ENCODE results near the gene EED.

The EED gene, protein sequence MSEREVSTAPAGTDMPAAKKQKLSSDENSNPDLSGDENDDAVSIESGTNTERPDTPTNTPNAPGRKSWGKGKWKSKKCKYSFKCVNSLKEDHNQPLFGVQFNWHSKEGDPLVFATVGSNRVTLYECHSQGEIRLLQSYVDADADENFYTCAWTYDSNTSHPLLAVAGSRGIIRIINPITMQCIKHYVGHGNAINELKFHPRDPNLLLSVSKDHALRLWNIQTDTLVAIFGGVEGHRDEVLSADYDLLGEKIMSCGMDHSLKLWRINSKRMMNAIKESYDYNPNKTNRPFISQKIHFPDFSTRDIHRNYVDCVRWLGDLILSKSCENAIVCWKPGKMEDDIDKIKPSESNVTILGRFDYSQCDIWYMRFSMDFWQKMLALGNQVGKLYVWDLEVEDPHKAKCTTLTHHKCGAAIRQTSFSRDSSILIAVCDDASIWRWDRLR

DNA sequence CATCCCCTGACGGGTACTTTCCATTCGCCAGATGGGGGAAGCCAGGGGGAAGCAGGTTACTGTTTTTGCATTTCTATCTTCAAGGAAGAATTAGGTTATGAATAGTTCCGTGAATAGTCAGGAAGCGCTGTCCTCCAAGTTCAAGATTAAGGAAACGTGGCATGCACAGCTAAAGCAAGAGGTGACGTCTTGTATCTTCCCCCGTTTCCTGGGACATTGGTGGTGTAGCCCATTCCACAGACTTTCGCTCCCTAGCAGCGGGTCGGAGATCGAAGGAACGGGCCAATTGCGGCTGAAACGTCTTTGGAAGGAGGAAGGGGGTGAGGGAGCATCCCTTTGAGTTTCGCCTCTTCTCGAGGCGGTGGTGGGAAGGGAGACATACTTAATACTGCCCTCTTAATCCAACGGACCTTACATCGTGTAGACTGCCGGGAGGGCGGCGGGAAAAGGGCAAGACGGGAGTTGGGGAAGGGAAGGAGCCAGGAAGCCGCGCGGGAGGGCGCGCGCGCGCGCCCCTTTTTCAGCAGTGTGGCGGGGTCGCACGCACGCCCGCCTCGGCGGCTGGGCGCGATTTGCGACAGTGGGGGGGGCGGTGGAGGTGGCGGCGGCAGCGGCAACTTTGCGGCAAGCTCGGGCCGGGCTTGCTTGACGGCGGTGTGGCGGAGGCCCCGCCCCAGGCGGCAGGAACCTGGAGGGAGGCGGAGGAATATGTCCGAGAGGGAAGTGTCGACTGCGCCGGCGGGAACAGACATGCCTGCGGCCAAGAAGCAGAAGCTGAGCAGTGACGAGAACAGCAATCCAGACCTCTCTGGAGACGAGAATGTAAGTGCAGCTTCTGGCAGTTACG is at the start of gene EED:
Gene EED, plus strand, starts transcription at position 232 of the 847 bp plus-strand sequence. Its CDS starts 477 bp downstream, at position 709.
- DNase-seq = peak; percentile 92

DNA sequence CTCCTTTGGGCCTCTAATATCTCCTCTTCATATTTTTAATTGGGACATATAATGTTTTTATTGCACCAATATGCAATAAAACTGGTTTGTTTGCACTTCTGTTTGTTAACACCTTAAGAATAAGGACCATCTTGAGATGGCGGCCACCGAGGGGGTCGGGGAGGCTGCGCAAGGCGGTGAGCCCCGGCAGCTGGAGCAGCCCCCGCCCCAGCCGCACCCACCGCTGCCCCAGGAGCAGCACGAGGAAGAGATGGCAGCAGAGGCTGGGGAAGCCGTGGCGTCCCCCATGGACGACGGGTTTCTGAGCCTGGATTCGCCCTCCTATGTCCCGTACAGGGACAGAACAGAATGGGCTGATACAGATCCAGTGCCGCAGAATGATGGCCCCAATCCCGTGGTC is 49.6 kb upstream of the EED start:
- DNase-seq = no peak

DNA sequence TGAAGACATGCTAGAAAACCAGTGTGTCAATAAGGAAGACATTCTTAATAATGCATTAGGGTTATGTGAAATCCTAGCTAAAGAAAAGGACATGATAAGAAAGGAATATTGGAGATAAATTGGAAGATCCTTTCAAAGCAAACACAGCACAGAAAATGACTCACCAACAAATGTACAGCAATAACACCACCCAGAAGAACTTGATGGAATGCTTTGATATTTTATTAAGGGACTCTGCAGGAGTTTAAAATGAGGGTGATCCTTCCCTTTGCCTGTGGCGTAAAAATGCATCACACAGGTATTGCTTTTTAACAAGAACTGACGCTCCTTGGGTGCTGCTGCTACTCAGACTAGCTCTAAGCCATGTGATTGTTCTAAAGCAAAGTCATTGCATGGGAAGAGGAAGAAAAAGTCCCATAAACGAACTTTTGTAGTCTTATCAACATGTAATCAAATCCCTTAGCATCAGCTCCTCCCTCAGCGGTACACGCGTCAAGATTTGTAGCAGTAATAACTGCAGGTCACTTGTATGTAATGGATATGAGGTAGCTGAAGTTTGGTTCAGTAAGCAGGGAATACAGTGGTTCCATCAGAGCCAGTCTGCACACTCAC is 48.4 kb upstream of the EED start:
- no peak for DNase-seq

DNA sequence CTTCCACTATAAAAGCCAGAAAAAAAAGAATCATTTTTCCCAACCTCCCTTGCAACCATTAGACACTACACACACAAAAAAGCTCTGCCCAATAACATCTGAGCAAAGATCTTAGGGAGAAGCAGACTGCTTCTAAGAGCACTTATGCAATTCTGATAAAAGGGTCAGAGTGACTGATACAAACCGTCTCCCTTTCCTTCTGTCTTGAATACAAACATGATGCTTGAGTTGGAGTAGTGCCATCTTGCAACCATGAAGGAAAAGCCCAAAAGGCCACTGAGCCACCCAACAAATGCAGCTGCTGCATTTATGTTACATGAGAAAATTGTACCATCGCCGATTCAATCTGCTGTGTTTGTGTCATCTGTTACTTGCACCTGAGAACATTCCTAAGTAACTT is 47.6 kb upstream of the EED start:
- no peak for DNase-seq

DNA sequence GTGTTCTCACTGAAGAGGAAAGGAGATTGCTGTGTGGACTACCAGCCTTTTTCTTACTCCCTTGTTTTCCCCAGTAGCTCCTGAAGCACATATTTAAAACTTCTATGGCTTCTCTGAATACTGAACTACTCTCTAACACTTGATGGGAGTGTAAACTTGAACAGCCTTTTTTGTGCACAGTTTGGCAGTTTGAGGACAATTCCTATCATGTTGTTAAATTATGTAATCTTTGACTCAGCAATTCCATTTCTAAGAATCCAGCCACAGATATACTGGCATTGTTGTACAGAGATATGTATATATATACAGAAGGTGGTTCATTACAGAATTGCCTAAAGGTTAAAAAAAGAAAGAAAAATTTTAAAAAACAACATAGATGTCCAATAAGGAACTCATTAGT is 47.1 kb upstream of the EED start:
- DNase-seq = no peak

DNA sequence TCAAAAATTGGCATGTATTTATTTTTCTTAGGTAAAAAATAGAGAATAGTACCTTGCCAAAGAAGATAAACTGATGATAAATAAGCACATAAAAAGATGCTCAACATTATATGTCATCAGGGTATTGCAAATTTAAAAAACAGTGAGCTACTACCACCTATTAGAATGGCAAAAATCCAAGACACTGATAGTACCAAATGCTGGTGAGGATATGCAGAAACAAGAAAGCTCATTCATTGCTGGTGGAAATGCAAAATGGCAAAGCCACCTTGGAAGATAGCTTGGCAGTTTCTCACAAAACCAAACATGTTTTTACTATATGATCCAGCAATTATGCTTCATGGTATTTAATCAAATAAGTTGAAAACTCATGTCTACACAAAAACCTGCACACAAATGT is 46.4 kb upstream of the EED start:
- DNase-seq = no peak

DNA sequence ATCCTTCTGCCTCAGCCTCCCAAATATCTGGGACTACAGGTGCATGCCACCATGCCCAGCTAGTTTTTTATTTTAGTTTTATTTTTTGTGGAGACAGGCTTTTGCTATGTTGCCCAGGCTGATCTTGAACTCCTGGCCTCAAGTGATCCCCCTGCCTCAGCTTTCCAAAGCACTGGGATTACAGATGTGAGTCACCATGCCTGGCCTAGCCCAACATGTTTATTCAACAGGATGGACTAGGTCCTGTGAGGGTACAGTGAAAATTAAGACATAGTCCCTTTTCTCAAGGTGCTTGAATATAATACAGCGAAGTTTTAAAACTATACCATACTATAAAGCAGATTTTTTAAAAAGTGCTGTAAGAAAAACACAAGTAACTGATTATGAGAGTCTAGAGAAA is 45.2 kb upstream of the EED start:
- no peak for DNase-seq

DNA sequence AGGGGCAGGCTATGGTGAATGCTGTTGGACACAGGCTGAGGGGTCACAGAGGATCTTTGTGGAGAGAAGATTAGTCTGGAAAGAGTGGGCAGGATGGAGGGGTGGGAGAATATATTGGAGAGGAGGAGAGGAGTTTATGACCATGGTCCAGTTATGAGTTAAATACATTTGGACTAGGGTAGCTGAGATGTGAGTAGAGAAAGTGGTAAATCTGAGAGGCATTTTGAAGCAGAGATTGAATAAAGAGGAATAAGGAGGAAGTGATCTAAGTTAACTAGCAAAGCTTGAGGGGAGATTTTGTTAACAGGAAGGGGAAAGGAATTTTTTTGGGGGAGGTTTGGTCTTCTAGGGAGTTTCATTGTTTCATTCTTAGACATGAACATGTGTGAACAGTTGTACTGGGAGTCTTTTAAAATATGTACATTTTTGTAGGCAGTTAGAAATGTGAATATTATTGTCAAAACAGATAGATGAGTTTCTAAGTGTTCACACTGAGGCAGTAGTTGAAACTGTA is 43.1 kb upstream of the EED start:
- DNase-seq = no peak

DNA sequence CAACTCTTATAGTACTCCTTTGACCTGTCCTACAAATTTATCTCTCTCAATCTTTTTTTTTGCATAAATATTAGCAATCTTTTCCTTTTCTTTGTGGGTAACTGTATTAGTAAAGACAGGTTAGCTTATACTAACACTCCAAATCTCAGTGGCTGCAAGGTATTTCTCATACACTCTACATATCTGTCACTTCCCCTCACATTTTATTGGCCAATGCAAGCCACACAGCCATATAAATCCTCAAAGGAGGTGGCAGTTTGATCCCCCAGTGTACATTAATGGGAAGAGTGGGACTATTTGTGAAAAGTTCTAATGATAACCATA is 42.6 kb upstream of the EED start:
- no peak for DNase-seq

DNA sequence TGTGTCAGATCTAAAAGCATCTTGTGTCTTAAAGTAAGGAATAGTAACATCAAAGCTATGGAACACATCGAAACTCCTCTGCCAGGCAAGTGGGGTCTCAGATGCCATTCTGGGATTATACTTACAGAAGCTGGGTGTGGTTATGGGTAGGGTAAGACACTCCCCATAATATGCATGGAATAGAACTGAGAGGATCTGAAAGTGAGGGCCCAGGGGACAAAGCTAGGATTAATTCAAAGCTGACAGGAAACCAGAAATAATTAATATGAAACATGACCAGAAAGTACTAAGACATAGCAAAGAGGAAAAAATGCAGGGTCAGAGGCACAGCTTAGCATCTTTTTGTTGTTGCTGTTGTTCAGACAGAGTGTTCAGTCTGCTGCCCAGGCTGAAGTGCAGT is 40.2 kb upstream of the EED start:
- no peak for DNase-seq

DNA sequence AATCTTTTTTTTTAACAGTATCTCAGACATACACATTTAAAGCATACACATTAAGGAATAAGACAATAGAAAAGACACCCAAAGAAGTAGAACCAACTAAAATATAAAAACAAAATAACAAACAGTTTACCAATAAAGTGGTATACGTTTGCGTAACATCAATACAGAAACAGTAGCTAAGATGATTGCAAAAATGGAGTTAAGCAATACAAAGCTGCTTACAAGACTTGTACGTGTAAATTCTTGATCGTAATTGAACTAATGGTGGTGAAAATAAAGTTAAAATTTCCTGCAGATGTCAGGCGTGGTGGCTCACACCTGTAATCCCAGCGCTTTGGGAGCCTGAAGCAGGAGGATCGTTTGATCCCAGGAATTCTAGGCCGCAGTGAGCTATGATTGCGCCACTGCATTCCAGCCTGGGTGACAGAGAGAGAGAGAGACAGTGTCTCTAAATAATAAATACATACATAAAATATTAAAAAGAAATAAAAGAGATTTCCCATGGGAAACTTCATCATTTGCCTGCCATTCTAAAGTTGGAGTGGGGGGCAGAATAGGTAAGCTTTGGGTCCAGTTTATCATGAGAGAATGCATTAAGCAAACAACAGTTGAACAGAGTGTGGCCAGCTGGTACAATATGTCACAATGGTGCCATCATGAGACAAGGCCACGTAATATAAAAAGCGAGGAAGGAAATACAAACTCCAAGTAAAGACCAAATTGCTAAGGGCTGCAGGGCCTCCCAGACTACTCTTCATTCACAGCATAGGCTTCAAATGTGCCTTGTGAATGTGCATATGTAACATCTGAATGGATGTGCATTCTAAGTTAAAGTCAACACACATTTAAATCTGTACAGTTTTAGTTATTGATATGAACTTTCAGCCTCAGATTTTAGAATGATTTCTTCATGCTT is 38.9 kb upstream of the EED start:
- DNase-seq = no peak

DNA sequence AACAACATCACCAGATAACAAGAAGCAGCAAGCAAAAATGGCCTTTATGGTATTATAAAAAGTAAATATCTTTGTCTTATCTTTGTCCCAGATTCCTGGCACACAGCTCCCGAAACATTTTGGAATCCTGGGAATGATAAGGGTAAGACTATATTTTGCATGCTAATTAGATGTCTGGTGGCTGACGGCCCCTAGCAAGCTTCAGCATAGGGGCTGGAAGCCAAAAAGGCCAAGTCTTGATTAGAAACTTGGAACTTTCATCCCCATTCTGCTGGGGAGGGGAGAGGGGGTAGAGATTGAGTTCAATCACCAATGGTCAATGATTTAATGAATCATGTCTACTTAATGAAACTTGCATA is 38.2 kb upstream of the EED start:
- DNase-seq = no peak

DNA sequence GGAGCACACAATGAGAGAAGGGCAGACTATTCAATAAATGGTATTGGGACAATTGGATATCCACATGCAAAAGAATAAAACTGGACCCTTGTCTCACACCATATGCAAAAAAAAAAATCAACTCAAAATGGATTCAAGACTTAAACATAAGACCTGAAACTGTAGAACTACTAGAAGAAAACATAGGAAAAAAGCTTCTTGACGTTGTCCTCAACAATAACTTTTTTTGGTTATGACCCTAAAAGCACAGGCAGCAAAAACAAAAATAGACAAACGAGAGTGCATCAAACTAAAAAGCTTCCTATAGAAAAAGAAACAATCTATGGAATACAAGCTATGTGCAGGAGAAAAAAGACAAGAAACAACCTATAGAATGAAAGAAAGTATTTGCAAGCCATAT is 37.1 kb upstream of the EED start:
- no peak for DNase-seq

DNA sequence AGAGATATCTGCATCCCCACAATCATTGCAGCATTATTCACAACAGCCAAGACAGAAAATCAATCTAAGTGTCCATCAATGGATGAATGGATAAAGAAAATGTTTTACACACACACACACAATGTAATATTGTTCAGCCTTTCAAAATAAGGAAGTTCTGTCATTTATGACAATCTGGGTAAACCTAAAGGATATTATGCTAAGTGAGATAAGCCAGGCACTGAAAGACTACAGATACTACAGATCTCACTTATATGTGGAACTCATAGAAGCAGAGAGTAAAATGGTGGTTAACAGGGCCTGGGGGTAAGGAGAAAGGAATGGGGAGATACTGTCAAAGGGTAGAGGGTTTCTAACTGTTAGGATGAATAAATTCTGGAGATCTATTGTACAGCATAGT is 36.0 kb upstream of the EED start:
- DNase-seq = no peak

DNA sequence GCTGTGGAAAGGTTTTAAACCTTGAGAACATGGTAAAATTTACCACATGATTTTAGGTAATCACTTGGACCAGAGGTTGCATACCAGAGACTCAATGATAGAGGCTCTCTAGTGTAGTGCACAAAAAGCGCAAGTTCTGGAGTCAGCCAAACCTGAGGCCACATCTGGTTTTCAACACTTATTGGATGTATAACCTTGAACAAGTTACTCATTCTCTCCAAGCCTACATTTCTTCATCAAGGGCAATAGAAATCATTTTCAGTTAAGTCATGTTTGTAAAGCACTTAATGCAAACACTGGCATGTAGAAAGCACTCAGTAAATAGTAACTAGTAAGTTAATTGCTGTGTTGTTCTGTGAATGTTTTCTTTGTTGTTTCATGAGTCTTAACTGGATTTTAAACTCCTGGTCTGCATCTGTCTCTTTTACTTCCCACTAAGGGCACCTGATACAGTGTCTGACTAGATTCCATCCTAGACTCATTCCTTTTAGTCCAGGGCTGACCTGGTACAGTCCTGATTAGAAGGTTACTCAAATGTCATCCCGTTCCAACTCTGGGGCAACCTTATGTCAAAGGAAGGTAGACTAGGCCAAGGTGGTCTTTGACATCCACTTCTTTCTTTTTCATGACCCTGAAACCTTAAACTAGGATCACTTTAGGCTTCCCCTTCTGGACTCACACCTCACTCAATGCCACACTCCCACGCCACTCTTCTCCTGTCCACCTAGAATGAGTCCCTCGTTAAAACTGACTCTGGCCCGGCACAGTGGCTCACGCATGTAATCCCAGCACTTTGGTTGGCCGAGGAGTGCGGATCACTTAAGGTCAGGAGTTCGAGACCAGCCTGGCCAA is 34.5 kb upstream of the EED start:
- no peak for DNase-seq

DNA sequence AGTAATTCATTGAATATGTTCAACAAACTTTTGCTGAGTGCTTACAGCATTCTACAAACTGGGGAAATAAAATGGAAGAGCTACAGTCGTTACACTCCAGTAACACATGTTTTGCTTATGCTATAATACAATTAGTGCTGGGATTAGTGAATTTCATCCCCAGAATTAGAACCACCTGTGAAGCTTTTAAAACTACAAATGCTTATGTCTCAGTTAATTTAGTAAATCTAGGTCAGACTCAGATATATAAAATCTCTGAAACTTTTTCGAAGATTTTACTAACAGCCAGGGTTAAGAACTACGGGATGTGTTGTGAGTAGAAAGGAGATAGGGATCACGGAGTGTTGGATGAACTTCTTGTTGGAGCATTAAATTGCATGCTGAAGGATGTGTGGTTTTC is 33.7 kb upstream of the EED start:
- DNase-seq = no peak

DNA sequence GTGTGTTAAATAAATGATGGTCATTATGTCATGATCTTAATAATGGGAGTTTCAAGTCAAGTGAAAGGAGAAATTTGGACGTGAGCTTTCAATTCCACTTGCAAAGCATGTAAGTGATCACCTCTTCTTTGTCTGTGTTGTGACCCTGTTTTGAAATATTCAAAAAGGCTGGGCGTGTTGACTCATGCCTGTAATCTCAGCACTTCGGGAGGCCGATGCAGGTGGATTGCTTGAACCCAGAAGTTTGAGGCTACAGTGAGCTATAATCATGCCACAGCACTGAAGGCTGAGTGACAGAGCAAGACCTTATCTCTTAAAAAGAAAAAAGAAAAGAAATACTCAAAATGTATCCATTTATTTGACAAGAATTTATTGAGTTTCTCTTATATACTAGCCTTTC is 32.9 kb upstream of the EED start:
- DNase-seq = no peak

DNA sequence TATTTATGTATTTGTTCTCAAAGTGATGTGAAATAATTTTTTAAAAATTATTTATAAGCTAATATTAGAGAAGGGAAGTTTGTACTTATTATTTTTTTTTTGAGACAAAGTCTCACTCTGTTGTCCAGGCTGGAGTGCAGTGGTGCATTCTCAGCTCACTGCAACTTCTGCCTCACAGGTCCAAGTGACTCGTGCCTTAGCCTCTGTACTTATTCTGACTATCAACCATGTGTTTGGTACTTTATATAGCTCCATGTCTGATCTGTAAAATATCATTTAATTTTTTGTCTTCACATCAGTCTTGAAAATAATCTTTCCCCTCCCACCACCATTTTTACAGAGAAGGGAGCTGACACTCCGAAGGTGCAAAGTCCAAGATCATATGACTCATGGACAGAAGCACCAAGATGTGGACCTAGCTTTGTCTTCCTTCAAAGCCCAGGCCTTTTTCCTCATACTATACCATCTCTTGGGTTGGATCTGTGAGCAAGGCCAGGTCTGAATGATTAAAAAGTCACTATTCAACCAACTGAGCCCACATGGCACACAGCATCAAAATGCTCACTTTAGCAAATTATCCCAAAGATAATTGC is 32.4 kb upstream of the EED start:
- no peak for DNase-seq

DNA sequence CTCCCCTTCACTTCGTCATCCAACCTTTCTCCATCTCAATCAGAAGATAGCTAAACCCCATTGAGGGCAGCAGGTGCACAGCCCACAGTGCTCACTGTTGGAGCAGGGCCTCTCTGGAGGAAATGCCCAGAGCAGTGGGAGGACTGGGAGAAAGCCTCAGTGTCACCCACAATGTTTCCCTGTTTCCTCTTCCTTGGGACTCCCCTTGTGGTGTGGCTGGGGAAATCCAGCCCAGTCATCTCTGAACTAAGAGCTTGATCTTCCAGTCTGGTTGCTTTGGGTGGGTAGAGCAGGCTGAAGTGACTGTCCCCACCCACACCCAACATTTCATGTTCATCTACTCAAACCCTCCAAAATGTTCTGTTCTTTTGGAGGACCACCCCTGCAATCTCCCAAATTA is 29.8 kb upstream of the EED start:
- no peak for DNase-seq

DNA sequence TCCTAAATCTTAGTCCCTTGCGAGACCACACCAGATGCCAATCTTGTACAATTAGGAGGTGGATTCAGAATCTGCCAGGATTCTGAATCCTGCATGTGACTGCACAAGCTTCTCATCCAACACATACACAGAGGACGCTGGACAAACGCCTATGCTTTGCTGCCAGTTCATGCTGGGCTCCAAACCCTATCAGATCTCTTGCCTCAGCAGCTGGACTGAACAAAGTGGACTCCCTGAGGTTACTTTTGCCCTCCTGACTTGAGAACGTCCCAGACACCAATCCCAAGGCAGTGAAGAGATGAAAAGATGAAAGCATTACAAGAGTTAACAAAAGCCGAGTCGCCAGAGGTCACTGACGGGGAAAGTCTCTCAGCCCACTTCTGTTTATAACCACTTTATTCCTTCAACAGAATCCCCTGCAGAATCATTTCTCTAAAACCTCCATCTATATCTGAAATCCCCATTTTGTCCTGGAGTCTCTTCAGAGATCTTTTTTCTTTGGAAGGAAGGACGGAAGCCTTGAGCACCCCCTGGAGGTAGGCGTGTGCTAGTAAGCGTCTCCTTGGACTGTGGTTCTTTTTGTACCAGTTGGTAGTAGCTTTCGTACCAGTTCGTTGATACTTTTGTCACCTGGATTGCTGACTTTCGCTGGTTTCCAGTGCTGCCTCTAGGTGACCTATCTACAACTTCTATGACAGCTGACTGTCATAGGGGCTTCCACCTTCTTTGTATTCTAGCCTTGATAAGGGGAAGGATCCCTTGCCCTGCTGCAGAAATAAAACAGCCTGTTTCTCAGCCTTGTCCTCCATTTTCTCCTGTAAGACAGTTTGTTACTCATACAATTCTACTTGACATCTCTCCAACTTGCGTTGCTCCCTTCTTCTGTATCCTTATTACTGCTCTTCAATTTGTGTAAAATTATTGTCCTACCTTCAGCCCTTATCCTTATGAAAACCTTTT is 26.1 kb upstream of the EED start:
- DNase-seq = peak; percentile 26
